ENCODE data around the gene ADNP.
A peak's percentile ranks its signal among the peaks of the same experiment; 100 is the strongest.

ADNP gene

GRCh38 chr20:50931306-50932015 lies at the start of gene ADNP:
Gene ADNP, minus strand, starts transcription at chr20:50931437. Its CDS starts 27,441 bp downstream, at chr20:50903996.
- TF ChIP-seq TEAD4 (IDR thresholded peaks at IDR 0.05) (0 out of 2 replicates have a peak, but pooled peaks have one; percentile 12), RAD21 (IDR thresholded peaks at IDR 0.05; ENCODE audit: low read depth) (no peak; the same call in 1 of the 2 replicates), CEBPB (IDR thresholded peaks at IDR 0.05) (no peak; the same call in 1 of the 2 replicates), REST (IDR thresholded peaks at IDR 0.05; ENCODE audit: low read depth) (0 out of 2 replicates have a peak, but pooled peaks have one; percentile 11), ZBTB7A (IDR thresholded peaks at IDR 0.05; ENCODE audit: low read depth) (peak; percentile 66), MAX (IDR thresholded peaks at IDR 0.05) (peak; percentile 99), NFIC (IDR thresholded peaks at IDR 0.05) (no peak), EP300 (IDR thresholded peaks at IDR 0.05; ENCODE audit: borderline replicate concordance) (peak; percentile 20; the same call in 1 of the 2 replicates), FOXM1 (IDR thresholded peaks at IDR 0.05; ENCODE audit: borderline replicate concordance, low read depth) (peak; percentile 44; the same call in 1 of the 2 replicates), CREB1 (IDR thresholded peaks at IDR 0.05; ENCODE audit: low read depth) (peak; percentile 60; the same call in 1 of the 2 replicates), TCF12 (IDR thresholded peaks at IDR 0.05; ENCODE audit: low read depth) (peak; percentile 48; the same call in 1 of the 2 replicates), EGR1 (IDR thresholded peaks at IDR 0.05) (peak; percentile 38; the same call in 1 of the 2 replicates), YY1 (IDR thresholded peaks at IDR 0.05; ENCODE audit: low read depth) (peak; percentile 91), USF1 (IDR thresholded peaks at IDR 0.05) (peak; percentile 85), TAF1 (IDR thresholded peaks at IDR 0.05; ENCODE audit: low read depth) (peak; percentile 86)

- TF ChIP-seq CEBPB (IDR thresholded peaks at IDR 0.05) (peak; percentile 76), TCF12 (IDR thresholded peaks at IDR 0.05; ENCODE audit: low read depth) (no peak), NFIC (IDR thresholded peaks at IDR 0.05) (no peak), CREB1 (IDR thresholded peaks at IDR 0.05; ENCODE audit: low read depth) (no peak), TEAD4 (IDR thresholded peaks at IDR 0.05) (peak; percentile 45; the same call in 1 of the 2 replicates)
Observed at GRCh38 chr20:50980071-50980681, 48.9 kb upstream of the ADNP start.

- TF ChIP-seq CEBPB (IDR thresholded peaks at IDR 0.05), result no peak
- no peak for TF ChIP-seq MAX (IDR thresholded peaks at IDR 0.05)
- TF ChIP-seq ZBTB7A (IDR thresholded peaks at IDR 0.05; ENCODE audit: low read depth), result no peak
- no peak for TF ChIP-seq TAF1 (IDR thresholded peaks at IDR 0.05; ENCODE audit: low read depth)
- no peak for TF ChIP-seq EP300 (IDR thresholded peaks at IDR 0.05; ENCODE audit: borderline replicate concordance)
- no peak for TF ChIP-seq CREB1 (IDR thresholded peaks at IDR 0.05; ENCODE audit: low read depth)
- no peak for TF ChIP-seq EGR1 (IDR thresholded peaks at IDR 0.05)
- no peak for TF ChIP-seq YY1 (IDR thresholded peaks at IDR 0.05; ENCODE audit: low read depth)
- TF ChIP-seq NFIC (IDR thresholded peaks at IDR 0.05), result no peak
- no peak for TF ChIP-seq FOXM1 (IDR thresholded peaks at IDR 0.05; ENCODE audit: borderline replicate concordance, low read depth)
- TF ChIP-seq TEAD4 (IDR thresholded peaks at IDR 0.05), result no peak
- no peak for TF ChIP-seq REST (IDR thresholded peaks at IDR 0.05; ENCODE audit: low read depth)
- no peak for TF ChIP-seq USF1 (IDR thresholded peaks at IDR 0.05)
- no peak for TF ChIP-seq TCF12 (IDR thresholded peaks at IDR 0.05; ENCODE audit: low read depth)
Observed at GRCh38 chr20:50977066-50978021, 46.1 kb upstream of the ADNP start.

- TF ChIP-seq TAF1 (IDR thresholded peaks at IDR 0.05; ENCODE audit: low read depth), result no peak
- no peak for TF ChIP-seq TCF12 (IDR thresholded peaks at IDR 0.05; ENCODE audit: low read depth)
- no peak for TF ChIP-seq RAD21 (IDR thresholded peaks at IDR 0.05; ENCODE audit: low read depth)
- no peak for TF ChIP-seq TEAD4 (IDR thresholded peaks at IDR 0.05)
- no peak for TF ChIP-seq CEBPB (IDR thresholded peaks at IDR 0.05)
- no peak for TF ChIP-seq REST (IDR thresholded peaks at IDR 0.05; ENCODE audit: low read depth)
- TF ChIP-seq CREB1 (IDR thresholded peaks at IDR 0.05; ENCODE audit: low read depth), result no peak
- TF ChIP-seq MAX (IDR thresholded peaks at IDR 0.05), result no peak
- no peak for TF ChIP-seq FOXM1 (IDR thresholded peaks at IDR 0.05; ENCODE audit: borderline replicate concordance, low read depth)
Observed at GRCh38 chr20:50975701-50976330, 44.6 kb upstream of the ADNP start.

Measured in Ishikawa (cell line).